Right lobe of liver (tissue), 6 donors: ENCODE measurements around the gene IGSF6. TPM values are rescaled to one million over a fixed set of nuclear protein-coding genes. Genes with fewer than 3 reads are reported as not detected.

Experiments used
- ATAC-seq, 4 donors: fragments of 200-7000 bp; cut with Tn5 transposase; one replicate each; pipeline ENCODE4 v1.9.1; 2020; ENCODE audit warnings: mild to moderate bottlenecking in 4 of 4, moderate library complexity in 4 of 4
- DNase-seq, 3 donors: peaks; one replicate each; pipeline ENCODE4 v3.0.0-alpha.2; 2020
- H3K27ac ChIP-seq, 3 donors: fragments of 200-600 bp; one replicate each; pipeline ENCODE4 v1.8.0; 2022
- H3K27me3 ChIP-seq, 2 donors: fragments of 200-600 bp; one replicate each; pipeline ENCODE4 v1.8.0; 2022
- H3K36me3 ChIP-seq, 4 donors: fragments of 200-600 bp; sonication (generic) in 1 of 4; one replicate each; pipeline versions ENCODE4 v1.5.1 to v1.8.0; 2017 to 2022; ENCODE audit warnings: control low read depth in 1 of 4
- H3K4me1 ChIP-seq, 4 donors: fragments of 200-600 bp; sonication (generic) in 1 of 4; one replicate each; pipeline versions ENCODE4 v1.5.1 to v1.8.0; 2017 to 2022; ENCODE audit warnings: control low read depth in 1 of 4
- H3K4me3 ChIP-seq, 3 donors: fragments of 200-600 bp; one replicate each; pipeline ENCODE4 v1.8.0; 2022
- H3K9me3 ChIP-seq, 4 donors: fragments of 200-600 bp; sonication (generic) in 1 of 4; one replicate each; pipeline versions ENCODE4 v1.5.1 to v1.8.0; 2017 to 2022; ENCODE audit warnings: control low read depth in 1 of 4
- CTCF ChIP-seq, 4 donors: fragments of 200-600 bp in 3 of 4; fragments of 450-650 bp in 1 of 4; IDR thresholded peaks; one replicate each; pipeline versions ENCODE4 v1.5.1 to v1.8.0; 2016 to 2022; ENCODE audit warnings: antibody characterized with exemption in 4 of 4, mild to moderate bottlenecking in 2 of 4
- POLR2A ChIP-seq: fragments of 450-650 bp; IDR thresholded peaks from one replicate; pipeline ENCODE4 v1.6.1; 2017; ENCODE audit warnings: antibody characterized with exemption, mild to moderate bottlenecking
- WGBS: methylation state at CpG from one replicate; pipeline ENCODE4 v1.1.6; 2018; ENCODE audit warnings: low coverage, low lambda C conversion rate; ENCODE audit not compliant: insufficient coverage; ENCODE audit errors: missing lambda C conversion rate; 5-methylcytosine and 5-hydroxymethylcytosine counted together
- intact Hi-C, 2 donors: fragments of 100-400 bp; cut with DNase I; formaldehyde crosslinking; loops; one replicate each; pipeline versions ENCODE4 v1.11.2 to v1.14.1; 2022
- total RNA-seq, 6 experiments: library from RNA; depleted of rRNA in 2 of 6; stranded (reverse); fragments of >200 nt in 2 of 6; fragmentation: NEBNext Ultra II Directional in 3 of 6; extraction: Animal tissue kit (Norgen Biotek cat#: 25700) in 3 of 6; gene quantifications; one replicate each; pipeline versions ENCODE4 v1.1.0 to v1.2.4, GENCODE V29; 2016 to 2023
- donor health status: DM: no; HTN: yes; CAD: no.
- donor health status: DM: no; HTN: no; CAD: no.
- donor health status: DM: no; HTN: no; CAD: no.
- donor health status: DM: no; HTN: yes; CAD: no.
- donor health status: DM: no; HTN: yes; CAD: no.

Gene IGSF6
- total RNA-seq, 6 experiments from 2014 or later, result 1.9 to 20.5 (median 3.4) TPM

GRCh38 chr16:21628772-21629171, 23.6 kb downstream of the IGSF6 start:
- no peak for TF ChIP-seq CTCF (IDR thresholded peaks at IDR 0.05)
- TF ChIP-seq POLR2A, result no peak
- DNase-seq, result no peak
- Histone ChIP-seq H3K27ac (no peak overlapping the region), H3K4me1 (peaks cover 0 to 11% (median 0%) of the 10 kb centered on the region in 4 donors), H3K4me3 (no peak overlapping the region), H3K9me3 (no peaks in the 10 kb centered on the region), H3K27me3 (no peaks in the 10 kb centered on the region), H3K36me3 (peaks cover 0 to 8% (median 2%) of the 10 kb centered on the region in 4 donors)
- intact Hi-C loops, result no loop called here
- no CpG with 5 or more reads among the region's 5 CpGs for WGBS
- no peak for ATAC-seq

- Histone ChIP-seq H3K4me1 (peaks cover 0 to 11% (median 0%) of the 10 kb centered on the region in 4 donors), H3K9me3 (no peaks in the 10 kb centered on the region), H3K27me3 (no peaks in the 10 kb centered on the region), H3K36me3 (peaks cover 0 to 8% (median 2%) of the 10 kb centered on the region in 4 donors), H3K4me3 (no peak overlapping the region), H3K27ac (no peak overlapping the region)
- ATAC-seq (no peak), DNase-seq (no peak)
- WGBS, result 93% methylated on average over 5 of the region's 5 CpGs
- TF ChIP-seq CTCF (IDR thresholded peaks at IDR 0.05) (no peak), POLR2A (no peak)
- intact Hi-C loops, result no loop called here
Measured at GRCh38 chr16:21628121-21628726, 24.2 kb downstream of the IGSF6 start.

- Histone ChIP-seq H3K36me3 (peaks cover 0 to 8% (median 2%) of the 10 kb centered on the region in 4 donors), H3K4me1 (peaks cover 0 to 3% (median 0%) of the 10 kb centered on the region in 4 donors), H3K4me3 (no peak overlapping the region), H3K27ac (no peak overlapping the region), H3K27me3 (no peaks in the 10 kb centered on the region), H3K9me3 (no peaks in the 10 kb centered on the region)
- WGBS, result 58% methylated on average over 6 of the region's 6 CpGs
- no peak for DNase-seq
- intact Hi-C loops, result no loop called here
- TF ChIP-seq POLR2A (no peak), CTCF (IDR thresholded peaks at IDR 0.05) (no peak)
- peak; percentile 51 to 77 (median 65) for ATAC-seq
Measured at GRCh38 chr16:21626659-21627277, 25.6 kb downstream of the IGSF6 start.

- DNase-seq, result no peak
- Histone ChIP-seq H3K4me3 (no peak overlapping the region), H3K36me3 (peaks cover 0 to 8% (median 2%) of the 10 kb centered on the region in 4 donors), H3K27me3 (no peaks in the 10 kb centered on the region), H3K9me3 (no peaks in the 10 kb centered on the region), H3K27ac (no peak overlapping the region), H3K4me1 (no peaks in the 10 kb centered on the region)
- no peak for ATAC-seq
- WGBS, result no CpG with 5 or more reads among the region's 1 CpG
- TF ChIP-seq CTCF (IDR thresholded peaks at IDR 0.05) (no peak), POLR2A (no peak)
- intact Hi-C loops, result no loop called here
Measured at GRCh38 chr16:21625026-21625425, 27.4 kb downstream of the IGSF6 start.
